PC-9 (cell line): ENCODE measurements around the gene NCLN. TPM values are rescaled to one million over a fixed set of nuclear protein-coding genes. Genes with fewer than 3 reads are reported as not detected.
"Not testable (repeated sequence)": the region's sequence is repeated elsewhere in the genome, so short reads cannot be mapped to it uniquely, and the experiment has no call there.

Experiments
- BruUV-seq: library from RNA; stranded (reverse); fragments of 400-500 nt; replicated peaks from 2 replicates; lab custom pipeline; 2021; lab: Mats Ljungman, UMichigan
- CTCF ChIA-PET: fragments of 300-600 bp; sonication (Branson Sonifier 250); formaldehyde crosslinking; loops from one replicate; lab custom pipeline; 2022; ENCODE audit warnings: antibody characterized with exemption; lab: Charles Lee
- POLR2A ChIA-PET: fragments of 300-600 bp; sonication (Branson Sonifier 250); formaldehyde crosslinking; loops from one replicate; lab custom pipeline; 2022; ENCODE audit warnings: antibody characterized with exemption; ENCODE audit not compliant: unreplicated experiment; lab: Charles Lee
- DNase-seq, 2 experiments: peaks; one replicate each; pipeline versions ENCODE4 v3.0.0 to v3.0.0-alpha.2; 2015 to 2022; ENCODE audit warnings: mixed read lengths in 1 of 2
- H2AFZ ChIP-seq: fragments of 200-600 bp; sonication (generic); 2 replicates; pipeline ENCODE4 v1.8.1; 2017; ENCODE audit warnings: antibody characterized with exemption
- H3F3A ChIP-seq: fragments of 200-600 bp; sonication (generic); 2 replicates; pipeline ENCODE4 v1.8.1; 2017; ENCODE audit warnings: antibody characterized with exemption, mild to moderate bottlenecking, low read depth; ENCODE audit not compliant: insufficient read depth
- H3K27ac ChIP-seq: fragments of 200-600 bp; sonication (generic); 2 replicates; pipeline ENCODE4 v1.6.1; 2016; ENCODE audit warnings: mixed run types
- H3K27me3 ChIP-seq: fragments of 200-600 bp; sonication (generic); 2 replicates; pipeline ENCODE4 v1.6.1; 2016; ENCODE audit warnings: low read depth, mixed run types; ENCODE audit not compliant: insufficient read depth
- H3K36me3 ChIP-seq: fragments of 200-600 bp; sonication (generic); 2 replicates; pipeline ENCODE4 v1.6.1; 2016; ENCODE audit warnings: low read depth, mixed run types
- H3K4me1 ChIP-seq: fragments of 200-600 bp; sonication (generic); replicated peaks from 2 replicates; pipeline ENCODE4 v1.6.1; 2016; ENCODE audit warnings: mixed run types; ENCODE audit not compliant: insufficient read depth
- H3K4me2 ChIP-seq: fragments of 200-600 bp; sonication (generic); 2 replicates; pipeline ENCODE4 v1.6.1; 2017; ENCODE audit warnings: mixed run types
- H3K4me3 ChIP-seq: fragments of 200-600 bp; sonication (generic); 2 replicates; pipeline ENCODE4 v1.6.1; 2016; ENCODE audit warnings: mixed run types
- H3K79me2 ChIP-seq: fragments of 200-600 bp; sonication (generic); 2 replicates; pipeline ENCODE4 v1.6.1; 2017; ENCODE audit warnings: low read depth, mixed run types
- H3K9me2 ChIP-seq: fragments of 200-600 bp; sonication (generic); 2 replicates; pipeline ENCODE4 v1.8.1; 2017; ENCODE audit warnings: mild to moderate bottlenecking; ENCODE audit not compliant: insufficient read depth
- H3K9me3 ChIP-seq: fragments of 200-600 bp; sonication (generic); 2 replicates; pipeline ENCODE4 v1.8.1; 2016; ENCODE audit warnings: low read depth; ENCODE audit not compliant: insufficient read depth
- H4K20me1 ChIP-seq: fragments of 200-600 bp; sonication (generic); 2 replicates; pipeline ENCODE4 v1.8.1; 2017; ENCODE audit not compliant: insufficient read depth
- EZH2 ChIP-seq: fragments of 200-600 bp; sonication (generic); IDR thresholded peaks from 2 replicates; pipeline ENCODE4 v1.8.0; 2017; ENCODE audit warnings: antibody characterized with exemption, low read depth
- intact Hi-C: fragments of 100-400 bp; cut with micrococcal nuclease; formaldehyde crosslinking; loops from one replicate; pipeline ENCODE4 v1.10.0; 2022; ENCODE audit not compliant: unreplicated experiment
- total RNA-seq: library from RNA; stranded (reverse); gene quantifications from 2 replicates; pipeline ENCODE4 v1.2.3, GENCODE V29; 2021
- TF ChIP-seq, protein P1 (sequence below): fragments of 200-600 bp; sonication (generic); conservative IDR thresholded peaks from 2 replicates; pipeline ENCODE4 v1.6.1; 2017; ENCODE audit warnings: mixed run types, antibody characterized with exemption, mild to moderate bottlenecking, moderate library complexity

NCLN gene
- total RNA-seq, 1 experiment from 2014 or later: 61.4 TPM

DNA sequence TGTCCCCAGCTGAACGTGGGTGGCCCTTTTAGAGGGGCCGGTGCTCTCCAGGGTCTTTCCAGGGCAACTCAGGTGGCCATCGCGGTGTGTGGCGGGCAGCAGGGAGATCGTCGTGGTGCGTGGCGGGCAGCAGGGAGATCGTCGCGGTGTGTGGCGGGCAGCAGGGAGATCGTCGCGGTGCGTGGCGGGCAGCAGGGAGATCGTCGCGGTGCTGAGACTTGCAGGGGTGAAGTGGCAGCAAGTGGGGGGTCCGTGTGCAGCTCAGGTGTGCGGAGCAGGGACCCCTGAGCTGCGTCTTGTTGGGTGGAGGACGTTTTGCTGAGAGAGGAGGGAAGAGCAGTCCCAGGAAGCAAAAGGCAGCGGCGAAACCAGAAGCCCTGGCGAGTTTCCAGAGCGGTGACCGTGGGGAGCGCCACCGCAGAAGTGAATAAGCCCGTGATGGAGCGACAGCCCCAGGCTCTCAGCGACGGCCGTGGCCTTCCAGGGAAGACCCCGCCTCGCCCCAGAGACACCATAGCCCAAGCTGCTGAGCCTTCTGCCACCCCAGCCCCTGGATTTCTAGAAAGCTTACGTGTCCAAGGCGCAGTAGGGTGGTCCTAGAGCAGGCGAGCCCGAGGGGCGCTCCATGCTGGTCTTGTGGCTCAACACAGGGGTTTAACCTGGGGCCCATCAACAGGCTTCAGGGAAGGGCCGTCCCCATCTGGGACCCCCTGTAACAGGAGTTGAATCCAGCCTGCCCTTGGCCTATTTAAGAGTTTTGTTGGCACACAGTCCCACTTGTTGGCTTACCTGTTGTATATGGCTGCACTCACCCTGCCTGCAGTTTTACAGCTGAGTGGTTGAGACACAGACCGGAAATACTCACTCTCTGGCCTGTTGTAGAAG is 5.4 kb downstream of the NCLN start:
- ChIA-PET CTCF (no interaction called here), POLR2A (no interaction called here)
- no peak overlapping the region for H3K27ac ChIP-seq
- no peaks in the 10 kb centered on the region for H3K9me2 ChIP-seq
- intact Hi-C loops: no loop called here
- no peak for TF ChIP-seq EZH2
- TF ChIP-seq, protein P1, sequence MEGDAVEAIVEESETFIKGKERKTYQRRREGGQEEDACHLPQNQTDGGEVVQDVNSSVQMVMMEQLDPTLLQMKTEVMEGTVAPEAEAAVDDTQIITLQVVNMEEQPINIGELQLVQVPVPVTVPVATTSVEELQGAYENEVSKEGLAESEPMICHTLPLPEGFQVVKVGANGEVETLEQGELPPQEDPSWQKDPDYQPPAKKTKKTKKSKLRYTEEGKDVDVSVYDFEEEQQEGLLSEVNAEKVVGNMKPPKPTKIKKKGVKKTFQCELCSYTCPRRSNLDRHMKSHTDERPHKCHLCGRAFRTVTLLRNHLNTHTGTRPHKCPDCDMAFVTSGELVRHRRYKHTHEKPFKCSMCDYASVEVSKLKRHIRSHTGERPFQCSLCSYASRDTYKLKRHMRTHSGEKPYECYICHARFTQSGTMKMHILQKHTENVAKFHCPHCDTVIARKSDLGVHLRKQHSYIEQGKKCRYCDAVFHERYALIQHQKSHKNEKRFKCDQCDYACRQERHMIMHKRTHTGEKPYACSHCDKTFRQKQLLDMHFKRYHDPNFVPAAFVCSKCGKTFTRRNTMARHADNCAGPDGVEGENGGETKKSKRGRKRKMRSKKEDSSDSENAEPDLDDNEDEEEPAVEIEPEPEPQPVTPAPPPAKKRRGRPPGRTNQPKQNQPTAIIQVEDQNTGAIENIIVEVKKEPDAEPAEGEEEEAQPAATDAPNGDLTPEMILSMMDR: no peak
- BruUV-seq: no TSS peak
- no peak overlapping the region for H2AFZ ChIP-seq
- no peak overlapping the region for H3K4me2 ChIP-seq
- no peaks in the 10 kb centered on the region for H3K36me3 ChIP-seq
- no peaks in the 10 kb centered on the region for H3K9me3 ChIP-seq
- no peak overlapping the region for H3K4me3 ChIP-seq
- no peaks in the 10 kb centered on the region for H3F3A ChIP-seq
- H4K20me1 ChIP-seq: peaks cover 13% of the 10 kb centered on the region
- peaks cover 37% of the 10 kb centered on the region for H3K79me2 ChIP-seq
- no peak for DNase-seq
- 0 out of 2 replicates have a peak, but pooled peaks cover 8% of the 10 kb centered on the region for H3K4me1 ChIP-seq
- H3K27me3 ChIP-seq: no peaks in the 10 kb centered on the region

DNA sequence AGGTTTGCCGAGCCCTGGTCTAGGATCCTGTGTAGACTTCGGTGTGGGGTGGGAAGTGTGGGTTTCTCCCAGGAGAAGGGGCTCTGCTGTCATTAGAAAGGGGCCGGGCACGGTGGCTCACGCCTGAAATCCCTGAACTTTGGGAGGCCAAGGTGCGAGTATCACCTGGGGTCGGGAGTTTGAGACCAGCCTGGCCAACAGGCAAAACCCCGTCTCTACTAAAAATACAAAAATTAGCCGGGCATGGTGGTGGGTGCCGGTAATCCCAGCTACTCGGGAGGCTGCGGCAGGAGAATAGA is 6.0 kb downstream of the NCLN start:
- H3K9me2 ChIP-seq, H3K4me1 ChIP-seq, POLR2A ChIA-PET, intact Hi-C loops, H3F3A ChIP-seq, H3K4me2 ChIP-seq, H3K27me3 ChIP-seq, H3K36me3 ChIP-seq, H3K4me3 ChIP-seq, BruUV-seq, H3K9me3 ChIP-seq, H2AFZ ChIP-seq, CTCF ChIA-PET, H3K27ac ChIP-seq, DNase-seq: not testable (repeated sequence)
- peaks cover 31% of the 10 kb centered on the region for H3K79me2 ChIP-seq
- H4K20me1 ChIP-seq: peaks cover 13% of the 10 kb centered on the region

DNA sequence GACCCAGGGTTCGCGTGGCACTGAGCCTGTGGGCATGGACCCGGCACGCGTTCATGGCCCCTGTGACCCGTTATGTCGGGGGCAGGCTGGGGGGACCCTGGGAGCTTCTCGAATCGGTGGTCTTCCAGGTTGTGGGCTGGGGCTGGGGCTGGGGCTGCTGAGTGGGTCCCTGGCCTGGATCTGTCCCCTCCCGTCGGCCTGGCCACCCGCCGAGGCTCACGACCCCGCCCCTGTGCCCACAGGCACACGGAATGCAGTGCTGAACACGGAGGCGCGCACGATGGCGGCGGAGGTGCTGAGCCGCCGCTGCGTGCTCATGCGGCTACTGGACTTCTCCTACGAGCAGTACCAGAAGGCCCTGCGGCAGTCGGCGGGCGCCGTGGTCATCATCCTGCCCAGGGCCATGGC is 6.5 kb downstream of the NCLN start:
- Histone ChIP-seq H2AFZ (no peak overlapping the region), H3K27me3 (no peaks in the 10 kb centered on the region), H3K9me2 (no peaks in the 10 kb centered on the region), H3K9me3 (no peaks in the 10 kb centered on the region), H3F3A (no peaks in the 10 kb centered on the region), H3K4me2 (no peak overlapping the region), H3K4me1 (0 out of 2 replicates have a peak, but pooled peaks cover 5% of the 10 kb centered on the region), H3K36me3 (no peaks in the 10 kb centered on the region), H3K4me3 (no peak overlapping the region), H3K79me2 (peaks cover 26% of the 10 kb centered on the region), H4K20me1 (peaks cover 10% of the 10 kb centered on the region), H3K27ac (no peak overlapping the region)
- TF ChIP-seq EZH2: no peak
- TF ChIP-seq, protein P1: no peak
- CTCF ChIA-PET: no interaction called here
- intact Hi-C loops: no loop called here
- BruUV-seq: no TSS peak
- DNase-seq: no peak
- POLR2A ChIA-PET: no interaction called here
